SK-N-SH treated with all-trans-retinoic acid at 6 μM for 48 hours (cell line): ENCODE data around the gene FAM120A.

ENCODE experiments used
- ATAC-seq: fragments of 200-7000 bp; cut with Tn5 transposase; 3 replicates; pipeline ENCODE4 v1.9.1; 2020; ENCODE audit warnings: mild to moderate bottlenecking, moderate library complexity
- ARNTL ChIP-seq: fragments of 450-650 bp; formaldehyde crosslinking; IDR thresholded peaks from 2 replicates; pipeline ENCODE4 v1.5.0; 2020; ENCODE audit warnings: low read depth, mild to moderate bottlenecking, moderate library complexity, borderline replicate concordance
- CREB5 ChIP-seq: fragments of 250-450 bp; sonication (Bioruptor Pico); IDR thresholded peaks from 2 replicates; pipeline ENCODE4 v1.5.1; 2020; ENCODE audit warnings: low read depth, mild to moderate bottlenecking, moderate library complexity
- CSDC2 ChIP-seq: fragments of 250-450 bp; sonication (Bioruptor Pico); IDR thresholded peaks from 2 replicates; pipeline ENCODE4 v1.5.0; 2020; ENCODE audit warnings: mild to moderate bottlenecking, moderate library complexity
- ESRRG ChIP-seq: fragments of 250-450 bp; sonication (Bioruptor Pico); IDR thresholded peaks from 2 replicates; pipeline ENCODE4 v1.6.1; 2021; ENCODE audit warnings: mild to moderate bottlenecking
- GLIS3 ChIP-seq: fragments of 250-450 bp; sonication (Bioruptor Pico); IDR thresholded peaks from 2 replicates; pipeline ENCODE4 v1.5.0; 2020; ENCODE audit warnings: mild to moderate bottlenecking, moderate library complexity
- ISL1 ChIP-seq: fragments of 250-450 bp; sonication (Bioruptor Pico); IDR thresholded peaks from 2 replicates; pipeline ENCODE4 v2.1.2; 2022; ENCODE audit warnings: mild to moderate bottlenecking, moderate library complexity
- PATZ1 ChIP-seq: fragments of 250-450 bp; sonication (Bioruptor Pico); IDR thresholded peaks from 2 replicates; pipeline ENCODE4 v1.8.0; 2020; ENCODE audit warnings: mild to moderate bottlenecking, moderate library complexity, borderline replicate concordance
- PPARA ChIP-seq: fragments of 250-450 bp; sonication (Bioruptor Pico); IDR thresholded peaks from 2 replicates; pipeline ENCODE4 v1.5.0; 2020; ENCODE audit warnings: mild to moderate bottlenecking, borderline replicate concordance
- RARB ChIP-seq: fragments of 250-450 bp; sonication (Bioruptor Pico); IDR thresholded peaks from 2 replicates; pipeline ENCODE4 v1.8.0; 2021; ENCODE audit warnings: mild to moderate bottlenecking, moderate library complexity
- TCF4 ChIP-seq: fragments of 250-450 bp; sonication (Bioruptor Pico); IDR thresholded peaks from 2 replicates; pipeline ENCODE4 v1.8.0; 2021; ENCODE audit warnings: mild to moderate bottlenecking, moderate library complexity, borderline replicate concordance
- TOX ChIP-seq: fragments of 250-450 bp; sonication (Bioruptor Pico); IDR thresholded peaks from 2 replicates; pipeline ENCODE4 v1.8.0; 2021; ENCODE audit warnings: mild to moderate bottlenecking, moderate library complexity, borderline replicate concordance
- TSHZ2 ChIP-seq: fragments of 250-450 bp; sonication (Bioruptor Pico); IDR thresholded peaks from 2 replicates; pipeline ENCODE4 v1.5.0; 2020; ENCODE audit warnings: mild to moderate bottlenecking, moderate library complexity
- ZC3H10 ChIP-seq: fragments of 250-450 bp; sonication (Bioruptor Pico); IDR thresholded peaks from 2 replicates; pipeline ENCODE4 v1.5.1; 2021; ENCODE audit warnings: mild to moderate bottlenecking, moderate library complexity
- ZFP3 ChIP-seq: fragments of 250-450 bp; sonication (Bioruptor Pico); IDR thresholded peaks from 2 replicates; pipeline ENCODE4 v1.5.0; 2020; ENCODE audit warnings: mild to moderate bottlenecking, moderate library complexity
- ZFP30 ChIP-seq: fragments of 450-650 bp; formaldehyde crosslinking; IDR thresholded peaks from 2 replicates; pipeline ENCODE4 v1.5.0; 2022; ENCODE audit warnings: mild to moderate bottlenecking, moderate library complexity
- ZNF565 ChIP-seq: fragments of 450-650 bp; formaldehyde crosslinking; conservative IDR thresholded peaks from 2 replicates; pipeline ENCODE4 v1.5.0; 2020; ENCODE audit warnings: low read depth, mild to moderate bottlenecking, moderate library complexity
- ZNF70 ChIP-seq: fragments of 450-650 bp; formaldehyde crosslinking; IDR thresholded peaks from 2 replicates; pipeline ENCODE4 v1.5.0; 2020; ENCODE audit warnings: mild to moderate bottlenecking, moderate library complexity
- ZNF8 ChIP-seq: fragments of 450-650 bp; formaldehyde crosslinking; IDR thresholded peaks from 2 replicates; pipeline ENCODE4 v1.5.0; 2020; ENCODE audit warnings: mild to moderate bottlenecking, moderate library complexity

Gene FAM120A

GRCh38 chr9:93480728-93481324 is 29.3 kb downstream of the FAM120A start:
- TF ChIP-seq PATZ1 (CRISPR knock-in tag) (no peak), ARNTL (CRISPR knock-in tag) (no peak), ZNF70 (CRISPR knock-in tag) (no peak), GLIS3 (CRISPR knock-in tag) (no peak), ZFP3 (CRISPR knock-in tag) (no peak), ISL1 (CRISPR knock-in tag) (no peak), TSHZ2 (no peak), PPARA (no peak), CREB5 (no peak), ZC3H10 (CRISPR knock-in tag) (no peak), ZFP30 (CRISPR knock-in tag) (no peak), ZNF8 (no peak), ZNF565 (CRISPR knock-in tag) (no peak)
- peak; percentile 40; the same call in 1 of the 3 replicates for ATAC-seq

- no peak for ATAC-seq
- TF ChIP-seq ZFP30 (CRISPR knock-in tag): no peak
- no peak for TF ChIP-seq RARB (CRISPR knock-in tag)
- TF ChIP-seq TSHZ2: no peak
- no peak for TF ChIP-seq ARNTL (CRISPR knock-in tag)
- TF ChIP-seq ZNF70 (CRISPR knock-in tag): no peak
These were observed 32.0 kb downstream of the FAM120A start for GRCh38 chr9:93483497-93483896.

- ATAC-seq: no peak
- TF ChIP-seq CSDC2 (no peak), CREB5 (no peak), TOX (CRISPR knock-in tag) (no peak), TSHZ2 (no peak), TCF4 (no peak), ARNTL (CRISPR knock-in tag) (no peak), ZC3H10 (CRISPR knock-in tag) (no peak), RARB (CRISPR knock-in tag) (no peak), GLIS3 (CRISPR knock-in tag) (no peak), ZNF565 (CRISPR knock-in tag) (no peak), ESRRG (CRISPR knock-in tag) (no peak), ZNF8 (no peak), ISL1 (CRISPR knock-in tag) (no peak)
- TF ChIP-seq, all 23 proteins: peak for 0
These were observed 34.8 kb downstream of the FAM120A start for GRCh38 chr9:93486268-93486667.
